Cerebellar nuclear complex (tissue), 1 donor: ENCODE measurements around the gene PHB1.
"Not testable (repeated sequence)": the region's sequence is repeated elsewhere in the genome, so short reads cannot be mapped to it uniquely, and the experiment has no call there.

Source experiments
- DNase-seq, 2 experiments: peaks; one replicate each; lab custom pipeline; 2025; lab: John Stamatoyannopoulos, UW

Gene PHB1

GRCh38 chr17:49439673-49440571, 25.2 kb upstream of the PHB1 start:
- DNase-seq = no peak

GRCh38 chr17:49439305-49439672, 24.6 kb upstream of the PHB1 start:
- no peak for DNase-seq

GRCh38 chr17:49438436-49439278, 24.0 kb upstream of the PHB1 start:
- DNase-seq = no peak

GRCh38 chr17:49437696-49438435, 23.2 kb upstream of the PHB1 start:
- DNase-seq = no peak

- DNase-seq = no peak
These were observed 21.5 kb upstream of the PHB1 start for GRCh38 chr17:49436174-49436573.

- no peak for DNase-seq
These were observed 21.0 kb upstream of the PHB1 start for GRCh38 chr17:49435671-49436029.

- no peak for DNase-seq
These were observed 20.4 kb upstream of the PHB1 start for GRCh38 chr17:49434821-49435670.

GRCh38 chr17:49433000-49433694, 18.5 kb upstream of the PHB1 start:
- no peak for DNase-seq

GRCh38 chr17:49431743-49432142, 17.1 kb upstream of the PHB1 start:
- no peak for DNase-seq

GRCh38 chr17:49425004-49425286, 10.3 kb upstream of the PHB1 start:
- DNase-seq = no peak

GRCh38 chr17:49424276-49425003, 9.8 kb upstream of the PHB1 start:
- DNase-seq = not testable (repeated sequence)

- no peak for DNase-seq
These were observed 8.0 kb upstream of the PHB1 start for GRCh38 chr17:49422714-49423113.

GRCh38 chr17:49419761-49420160, 5.1 kb upstream of the PHB1 start:
- DNase-seq = not testable (repeated sequence)

- DNase-seq = not testable (repeated sequence)
These were observed 4.4 kb upstream of the PHB1 start for GRCh38 chr17:49418754-49419740.

GRCh38 chr17:49414271-49414621, 436 bp downstream of the PHB1 start:
- no peak for DNase-seq

GRCh38 chr17:49409066-49409465, 5.6 kb downstream of the PHB1 start:
- DNase-seq = no peak

GRCh38 chr17:49407981-49408501, 6.6 kb downstream of the PHB1 start:
- no peak for DNase-seq

- no peak for DNase-seq
These were observed 7.6 kb downstream of the PHB1 start for GRCh38 chr17:49407086-49407485.
